Natural killer cell (primary cell): ENCODE measurements around the gene C11orf54. TPM values are rescaled to one million over a fixed set of nuclear protein-coding genes. Genes with fewer than 3 reads are reported as not detected.

ENCODE experiments used
- ATAC-seq, 3 donors: fragments of 150-1000 bp in 2 of 3; fragments of 200-7000 bp in 1 of 3; cut with Tn5 transposase; 1 replicate in 1 of 3; 2 replicates in 2 of 3; pipeline ENCODE4 v1.10.0; 2021; ENCODE audit warnings: mild to moderate bottlenecking in 2 of 3, moderate library complexity in 2 of 3
- DNase-seq, 2 donors: peaks; one replicate each; pipeline versions ENCODE4 v3.0.0 to v3.0.0-alpha.2; 2013 to 2021; ENCODE audit warnings: mixed read lengths in 1 of 2
- H3K27ac ChIP-seq: one replicate; pipeline ENCODE4 v1.5.1; 2013; ENCODE audit warnings: mild to moderate bottlenecking, low read length
- H3K27me3 ChIP-seq: one replicate; pipeline ENCODE4 v1.6.1; 2013; ENCODE audit warnings: low read length; ENCODE audit not compliant: control insufficient read depth, insufficient read depth
- H3K36me3 ChIP-seq: one replicate; pipeline ENCODE4 v1.6.1; 2013; ENCODE audit warnings: low read length; ENCODE audit not compliant: control insufficient read depth, insufficient read depth
- H3K4me1 ChIP-seq: one replicate; pipeline ENCODE4 v1.6.1; 2013; ENCODE audit warnings: low read length; ENCODE audit not compliant: control insufficient read depth, insufficient read depth
- H3K4me3 ChIP-seq: one replicate; pipeline ENCODE4 v1.5.1; 2013; ENCODE audit warnings: low read length
- H3K9me3 ChIP-seq: one replicate; pipeline ENCODE4 v1.6.1; 2013; ENCODE audit warnings: low read length; ENCODE audit not compliant: control insufficient read depth, insufficient read depth
- H3K27ac Mint-ChIP-seq, 2 donors: one replicate each; pipeline ENCODE4 v1.8.0; 2022; ENCODE audit warnings: mild to moderate bottlenecking in 2 of 2, mixed read lengths in 2 of 2, moderate library complexity in 1 of 2
- H3K27me3 Mint-ChIP-seq, 2 donors: one replicate each; pipeline ENCODE4 v1.8.0; 2022; ENCODE audit warnings: low read depth in 2 of 2, mixed read lengths in 2 of 2
- H3K36me3 Mint-ChIP-seq: one replicate; pipeline ENCODE4 v1.8.0; 2022; ENCODE audit warnings: mixed read lengths
- H3K4me1 Mint-ChIP-seq, 2 donors: one replicate each; pipeline ENCODE4 v1.8.0; 2022; ENCODE audit warnings: mixed read lengths in 2 of 2
- H3K4me3 Mint-ChIP-seq: one replicate; pipeline ENCODE4 v1.8.0; 2022; ENCODE audit warnings: mild to moderate bottlenecking, moderate library complexity, mixed read lengths
- H3K9me3 Mint-ChIP-seq, 2 donors: one replicate each; pipeline ENCODE4 v1.8.0; 2022; ENCODE audit warnings: mixed read lengths in 2 of 2
- CTCF ChIP-seq: fragments of 200-600 bp; IDR thresholded peaks from one replicate; pipeline ENCODE4 v1.8.0; 2022; ENCODE audit warnings: antibody characterized with exemption
- WGBS: methylation state at CpG from one replicate; pipeline ENCODE4 v1.1.7; 2013; ENCODE audit warnings: missing lambda C conversion rate; ENCODE audit not compliant: insufficient coverage; 5-methylcytosine and 5-hydroxymethylcytosine counted together
- intact Hi-C: fragments of 100-400 bp; cut with micrococcal nuclease; formaldehyde crosslinking; loops from one replicate; pipeline ENCODE4 v1.14.2; 2022
- total RNA-seq, 4 donors: library from RNA; stranded (reverse); fragments of 120-200 nt in 1 of 4; gene quantifications; one replicate each; pipeline versions ENCODE4 v1.2.3 to v1.2.4, GENCODE V29; 2013 to 2022

The C11orf54 gene
- total RNA-seq, 3 donors from 2014 or later (not counting 1 experiment from before 2014, with no cell fraction given) = 15.5 to 25.0 (median 22.7) TPM

GRCh38 chr11:93746101-93746500 is 4.6 kb downstream of the C11orf54 start:
- TF ChIP-seq CTCF = no peak
- Mint-ChIP-seq H3K4me3 (no peak overlapping the region), H3K27ac (no peak overlapping the region), H3K4me1 (peaks cover 11 to 28% of the 10 kb centered on the region in 2 donors), H3K27me3 (no peaks in the 10 kb centered on the region), H3K36me3 (no peaks in the 10 kb centered on the region), H3K9me3 (no peaks in the 10 kb centered on the region)
- DNase-seq = no peak
- WGBS = 67% methylated on average over 1 of the region's 2 CpGs
- intact Hi-C loops = no loop called here
- H3K36me3 ChIP-seq = peaks cover 6% of the 10 kb centered on the region
- H3K4me3 ChIP-seq = no peak overlapping the region
- H3K27me3 ChIP-seq = no peaks in the 10 kb centered on the region
- no peak for ATAC-seq
- peaks cover 9% of the 10 kb centered on the region for H3K4me1 ChIP-seq
- no peak overlapping the region for H3K27ac ChIP-seq
- no peaks in the 10 kb centered on the region for H3K9me3 ChIP-seq

- Histone ChIP-seq H3K36me3 (peaks cover 6% of the 10 kb centered on the region), H3K4me3 (no peak overlapping the region), H3K9me3 (no peaks in the 10 kb centered on the region), H3K27me3 (no peaks in the 10 kb centered on the region), H3K27ac (no peak overlapping the region), H3K4me1 (peaks cover 6% of the 10 kb centered on the region)
- H3K27ac Mint-ChIP-seq = no peak overlapping the region
- TF ChIP-seq CTCF = no peak
- H3K36me3 Mint-ChIP-seq = no peaks in the 10 kb centered on the region
- intact Hi-C loops = no loop called here
- DNase-seq (no peak), ATAC-seq (no peak)
- no peaks in the 10 kb centered on the region for H3K27me3 Mint-ChIP-seq
- H3K4me1 Mint-ChIP-seq = peaks cover 3 to 18% of the 10 kb centered on the region in 2 donors
- no peaks in the 10 kb centered on the region for H3K9me3 Mint-ChIP-seq
- no CpG with 5 or more reads among the region's 1 CpG for WGBS
- H3K4me3 Mint-ChIP-seq = no peak overlapping the region
Observed at GRCh38 chr11:93747122-93747521, 5.7 kb downstream of the C11orf54 start.

- Mint-ChIP-seq H3K4me3 (no peak overlapping the region), H3K9me3 (no peaks in the 10 kb centered on the region), H3K36me3 (no peaks in the 10 kb centered on the region), H3K27ac (peak overlapping the region in 1 of 2 donors; percentile 31), H3K27me3 (no peaks in the 10 kb centered on the region), H3K4me1 (no peaks in the 10 kb centered on the region)
- TF ChIP-seq CTCF = no peak
- no CpG with 5 or more reads among the region's 1 CpG for WGBS
- no peaks in the 10 kb centered on the region for H3K9me3 ChIP-seq
- intact Hi-C loops = no loop called here
- H3K36me3 ChIP-seq = peaks cover 22% of the 10 kb centered on the region
- no peaks in the 10 kb centered on the region for H3K27me3 ChIP-seq
- H3K27ac ChIP-seq = no peak overlapping the region
- DNase-seq = no peak
- no peak overlapping the region for H3K4me3 ChIP-seq
- H3K4me1 ChIP-seq = no peaks in the 10 kb centered on the region
- ATAC-seq = no peak
Observed at GRCh38 chr11:93751001-93751400, 9.5 kb downstream of the C11orf54 start.

- H3K9me3 Mint-ChIP-seq = no peaks in the 10 kb centered on the region
- H3K4me1 Mint-ChIP-seq = no peaks in the 10 kb centered on the region
- peaks cover 36% of the 10 kb centered on the region for H3K36me3 ChIP-seq
- H3K36me3 Mint-ChIP-seq = no peaks in the 10 kb centered on the region
- no peaks in the 10 kb centered on the region for H3K4me1 ChIP-seq
- no peak for ATAC-seq
- no peak for DNase-seq
- H3K27ac Mint-ChIP-seq = no peak overlapping the region
- H3K9me3 ChIP-seq = no peaks in the 10 kb centered on the region
- WGBS = 100% methylated on average over 1 of the region's 2 CpGs
- H3K27ac ChIP-seq = no peak overlapping the region
- H3K4me3 Mint-ChIP-seq = no peak overlapping the region
- no peak overlapping the region for H3K4me3 ChIP-seq
- intact Hi-C loops = no loop called here
- TF ChIP-seq CTCF = no peak
- no peaks in the 10 kb centered on the region for H3K27me3 Mint-ChIP-seq
- no peaks in the 10 kb centered on the region for H3K27me3 ChIP-seq
Observed at GRCh38 chr11:93753241-93753640, 11.8 kb downstream of the C11orf54 start.
